ENCODE data around the gene GPT2. TPM values are rescaled to one million over a fixed set of nuclear protein-coding genes. Genes with fewer than 3 reads are reported as not detected.

GPT2 gene
- total RNA-seq, 6 experiments from 2014 or later = 30.8 to 163 (median 92.0) TPM

- H3K9me3 ChIP-seq = no peaks in the 10 kb centered on the region
- TF ChIP-seq POLR2A (IDR thresholded peaks at IDR 0.05) = no peak
- no peak for TF ChIP-seq CTCF (IDR thresholded peaks at IDR 0.05)
- H3K27ac ChIP-seq = no peak overlapping the region
- intact Hi-C loops (cut with DNase I) = no loop called here
- ATAC-seq = no peak
- peaks cover 0 to 20% (median 0%) of the 10 kb centered on the region in 4 donors for H3K4me1 ChIP-seq
- WGBS (ENCODE audit: insufficient coverage, low coverage, low lambda C conversion rate, missing lambda C conversion rate) = 100% methylated on average over 7 of the region's 18 CpGs
- no peak for DNase-seq
- H3K36me3 ChIP-seq = no peaks in the 10 kb centered on the region
- H3K27me3 ChIP-seq = no peaks in the 10 kb centered on the region
- H3K4me3 ChIP-seq = no peak overlapping the region
Observed at GRCh38 chr16:46842192-46842895, 41.8 kb upstream of the GPT2 start.

GRCh38 chr16:46843898-46844642 is 40.1 kb upstream of the GPT2 start:
- H3K27ac ChIP-seq = no peak overlapping the region
- H3K27me3 ChIP-seq = no peaks in the 10 kb centered on the region
- H3K9me3 ChIP-seq = no peaks in the 10 kb centered on the region
- no peak for TF ChIP-seq CTCF (IDR thresholded peaks at IDR 0.05)
- no peak for TF ChIP-seq POLR2A (IDR thresholded peaks at IDR 0.05)
- H3K4me3 ChIP-seq = no peak overlapping the region
- no peak for ATAC-seq
- 69% methylated on average over 12 of the region's 74 CpGs for WGBS (ENCODE audit: insufficient coverage, low coverage, low lambda C conversion rate, missing lambda C conversion rate)
- H3K4me1 ChIP-seq = peaks cover 0 to 16% (median 0%) of the 10 kb centered on the region in 4 donors
- DNase-seq = no peak
- H3K36me3 ChIP-seq = no peaks in the 10 kb centered on the region
- intact Hi-C loops (cut with DNase I) = no loop called here

- H3K4me1 ChIP-seq = peaks cover 0 to 9% (median 0%) of the 10 kb centered on the region in 4 donors
- no peaks in the 10 kb centered on the region for H3K9me3 ChIP-seq
- H3K27ac ChIP-seq = no peak overlapping the region
- TF ChIP-seq POLR2A (IDR thresholded peaks at IDR 0.05) (no peak), CTCF (IDR thresholded peaks at IDR 0.05) (no peak)
- intact Hi-C loops (cut with DNase I) = no loop called here
- 45% methylated on average over 9 of the region's 10 CpGs for WGBS (ENCODE audit: insufficient coverage, low coverage, low lambda C conversion rate, missing lambda C conversion rate)
- no peak for DNase-seq
- ATAC-seq = peak in 2 of 4 donors; percentile 28 to 32
- no peak overlapping the region for H3K4me3 ChIP-seq
- H3K36me3 ChIP-seq = no peaks in the 10 kb centered on the region
- H3K27me3 ChIP-seq = no peaks in the 10 kb centered on the region
Observed at GRCh38 chr16:46844771-46845170, 39.4 kb upstream of the GPT2 start.

GRCh38 chr16:46845952-46846351 is 38.2 kb upstream of the GPT2 start:
- H3K27ac ChIP-seq = no peak overlapping the region
- H3K36me3 ChIP-seq = no peaks in the 10 kb centered on the region
- WGBS (ENCODE audit: insufficient coverage, low coverage, low lambda C conversion rate, missing lambda C conversion rate) = 93% methylated on average over 4 of the region's 5 CpGs
- ATAC-seq = no peak
- H3K4me1 ChIP-seq = peaks cover 0 to under 1% (median 0%) of the 10 kb centered on the region in 4 donors
- intact Hi-C loops (cut with DNase I) = no loop called here
- H3K27me3 ChIP-seq = no peaks in the 10 kb centered on the region
- TF ChIP-seq CTCF (IDR thresholded peaks at IDR 0.05) (no peak), POLR2A (IDR thresholded peaks at IDR 0.05) (no peak)
- H3K4me3 ChIP-seq = no peak overlapping the region
- no peaks in the 10 kb centered on the region for H3K9me3 ChIP-seq
- no peak for DNase-seq

All from right lobe of liver (tissue), 6 donors.